Measurements from ENCODE around the gene RBM17.
"Not testable (repeated sequence)": the region's sequence is repeated elsewhere in the genome, so short reads cannot be mapped to it uniquely, and the experiment has no call there.

The RBM17 gene, protein sequence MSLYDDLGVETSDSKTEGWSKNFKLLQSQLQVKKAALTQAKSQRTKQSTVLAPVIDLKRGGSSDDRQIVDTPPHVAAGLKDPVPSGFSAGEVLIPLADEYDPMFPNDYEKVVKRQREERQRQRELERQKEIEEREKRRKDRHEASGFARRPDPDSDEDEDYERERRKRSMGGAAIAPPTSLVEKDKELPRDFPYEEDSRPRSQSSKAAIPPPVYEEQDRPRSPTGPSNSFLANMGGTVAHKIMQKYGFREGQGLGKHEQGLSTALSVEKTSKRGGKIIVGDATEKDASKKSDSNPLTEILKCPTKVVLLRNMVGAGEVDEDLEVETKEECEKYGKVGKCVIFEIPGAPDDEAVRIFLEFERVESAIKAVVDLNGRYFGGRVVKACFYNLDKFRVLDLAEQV

DNA sequence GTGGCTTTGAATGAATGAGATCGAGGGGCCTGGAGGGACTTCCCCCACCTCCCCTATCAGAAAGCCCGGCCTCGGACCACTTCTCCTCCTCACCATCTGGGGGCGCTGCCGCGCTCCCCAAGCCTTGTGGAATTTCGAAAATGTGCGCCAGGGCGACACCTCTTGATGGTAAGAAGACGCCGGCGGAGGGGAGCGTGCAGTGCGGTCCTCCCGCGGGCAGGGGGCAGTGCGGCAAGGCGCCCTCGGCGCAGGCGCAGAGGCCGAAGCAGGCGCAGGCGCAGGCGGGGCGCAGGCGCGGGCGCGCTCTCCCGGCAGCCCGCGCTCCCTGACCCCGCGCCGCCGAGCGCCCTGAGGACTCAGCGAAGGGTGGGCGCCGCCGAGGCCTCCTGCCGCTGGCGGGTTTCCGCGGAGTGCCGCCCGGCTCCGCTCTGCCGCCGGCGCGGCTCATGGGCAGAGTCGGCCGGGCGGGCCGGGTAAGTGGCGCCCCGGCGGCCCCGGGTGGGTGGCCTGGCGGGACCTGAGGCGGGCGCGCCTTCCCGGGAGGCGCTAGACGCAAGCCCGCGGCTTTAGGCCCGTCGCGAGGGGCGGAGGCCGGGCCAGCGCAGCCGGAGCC, at the start of gene RBM17:
Gene RBM17, plus strand, starts transcription at position 314 of the 613 bp plus-strand sequence. CDS start 8,032 bp downstream, outside the sequence.
- DNase-seq = peak; percentile 99

DNA sequence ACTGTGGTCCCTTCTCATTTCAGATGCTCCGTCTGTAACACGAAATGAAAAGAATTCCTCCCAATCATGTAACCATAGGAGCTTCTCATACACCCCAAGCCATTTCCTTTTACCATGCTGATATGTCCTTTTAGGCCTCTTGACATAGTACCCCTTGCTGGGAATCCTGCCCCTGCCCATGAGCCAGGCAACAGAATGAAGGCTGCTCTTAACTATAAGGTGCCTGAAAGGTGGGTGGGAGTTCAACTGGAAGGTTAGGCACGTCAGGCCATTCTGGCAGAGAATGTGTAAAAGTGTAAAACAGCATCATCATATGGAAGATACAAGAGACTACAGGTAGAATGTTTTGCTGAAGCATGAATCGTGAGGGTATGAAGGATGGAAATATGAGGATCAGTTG, 49.1 kb upstream of the RBM17 start:
- peak; percentile 26 for DNase-seq

DNA sequence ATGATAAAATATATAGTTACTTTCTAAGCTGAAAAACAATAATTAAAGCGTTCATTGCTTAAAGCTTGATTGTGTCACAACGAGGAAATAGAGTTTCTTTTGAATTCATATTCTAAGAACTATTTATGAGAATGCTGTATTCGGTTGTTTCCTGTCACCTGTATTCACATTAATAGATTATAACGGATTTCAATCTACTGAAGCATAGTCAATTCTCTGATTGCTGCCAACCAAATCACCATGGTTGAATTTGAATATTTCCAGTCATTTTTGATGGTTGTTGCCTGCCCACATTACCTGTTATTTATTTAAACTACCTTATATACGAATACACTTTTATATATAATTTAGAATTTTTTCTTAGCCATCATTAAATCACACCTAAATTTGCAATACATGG, 48.6 kb upstream of the RBM17 start:
- DNase-seq = no peak

DNA sequence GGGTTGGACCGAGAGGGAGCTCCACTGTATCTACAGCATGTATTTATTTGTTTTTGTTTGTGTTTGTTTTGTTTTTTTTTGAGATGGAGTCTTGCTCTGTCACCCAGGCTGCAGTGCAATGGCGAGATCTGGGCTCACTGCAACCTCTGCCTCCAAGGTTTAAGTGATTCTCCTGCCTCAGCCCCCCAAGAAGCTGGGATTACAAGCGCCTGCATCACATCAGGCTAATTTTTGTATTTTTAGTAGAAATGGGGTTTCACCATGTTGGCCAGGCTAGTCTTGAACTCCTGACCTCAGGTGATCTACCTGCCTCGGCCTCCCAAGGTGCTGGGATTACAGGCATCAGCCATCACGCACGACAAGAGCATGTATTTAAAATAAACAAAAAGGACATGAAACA, 45.5 kb upstream of the RBM17 start:
- DNase-seq = not testable (repeated sequence)

DNA sequence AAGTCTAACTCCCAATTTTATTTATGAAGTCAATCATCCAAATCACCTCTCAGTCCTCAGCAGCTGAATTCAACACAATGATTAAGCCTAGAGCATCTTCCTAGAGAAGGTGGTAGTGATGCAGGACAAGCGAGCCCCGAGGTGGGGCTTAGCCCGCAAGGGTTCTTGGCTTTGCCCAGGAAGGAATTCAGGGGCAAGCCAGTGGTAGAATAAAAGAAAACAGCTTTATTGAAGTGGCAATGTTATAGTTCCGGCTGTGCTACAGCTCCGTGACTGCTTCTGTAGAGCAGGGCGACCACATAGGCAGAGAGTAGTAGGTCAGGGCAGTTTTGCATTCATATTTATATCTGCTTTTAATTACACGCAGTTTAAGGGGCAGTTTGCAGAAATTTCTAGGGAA, 44.8 kb upstream of the RBM17 start:
- DNase-seq = peak; percentile 28

DNA sequence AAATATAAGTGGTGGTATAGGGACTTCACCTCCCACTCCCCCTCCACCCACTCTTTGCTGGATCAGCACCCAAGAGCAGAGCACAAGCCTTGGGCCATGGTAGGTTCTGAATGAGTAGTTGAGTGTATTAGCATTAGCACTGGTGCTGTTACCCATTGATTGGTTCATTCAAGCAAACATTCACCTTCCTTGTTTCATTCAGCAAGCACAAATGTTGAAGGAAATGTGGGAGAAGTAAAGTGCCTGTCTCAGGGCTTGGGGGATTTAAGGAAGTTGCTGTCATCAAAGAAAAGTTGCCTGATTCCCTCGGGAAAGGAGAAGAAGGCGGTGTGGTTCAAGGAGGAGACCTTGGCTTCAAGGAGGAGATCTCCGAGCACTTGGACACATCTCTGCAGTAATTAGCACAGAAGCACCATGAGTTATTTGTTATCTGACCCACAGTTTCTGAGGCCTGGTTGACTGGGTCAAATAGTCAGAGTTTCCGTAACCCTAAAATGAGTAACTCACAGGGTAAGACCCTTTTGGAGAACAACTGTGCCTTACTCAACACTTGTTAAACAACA, 44.0 kb upstream of the RBM17 start:
- DNase-seq = peak; percentile 40

DNA sequence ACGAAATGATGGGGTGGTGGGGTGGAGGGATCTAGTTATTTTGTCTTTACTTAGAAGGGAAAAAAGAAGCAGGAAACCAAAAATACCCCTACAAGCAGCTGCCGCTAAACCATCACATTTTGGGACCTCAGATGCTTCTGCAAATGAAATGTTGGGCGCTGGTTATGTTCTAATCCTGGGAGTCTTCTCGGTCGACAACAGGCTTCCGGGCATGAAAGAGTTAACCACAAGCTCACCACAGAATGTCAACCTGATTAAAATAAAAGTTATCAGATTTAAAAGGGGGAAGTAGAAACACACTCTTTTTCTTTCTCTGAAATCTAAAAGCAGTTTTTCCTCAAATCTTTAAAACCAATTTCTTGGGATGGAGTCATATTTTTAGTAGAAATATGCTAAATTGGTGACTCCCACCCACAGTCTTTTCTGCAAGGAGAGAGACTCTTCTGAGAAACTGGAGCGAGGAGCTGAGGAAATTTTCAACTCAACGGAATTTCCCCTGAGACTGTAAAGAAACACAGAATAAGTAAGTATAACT, 43.5 kb upstream of the RBM17 start:
- DNase-seq = peak; percentile 60

DNA sequence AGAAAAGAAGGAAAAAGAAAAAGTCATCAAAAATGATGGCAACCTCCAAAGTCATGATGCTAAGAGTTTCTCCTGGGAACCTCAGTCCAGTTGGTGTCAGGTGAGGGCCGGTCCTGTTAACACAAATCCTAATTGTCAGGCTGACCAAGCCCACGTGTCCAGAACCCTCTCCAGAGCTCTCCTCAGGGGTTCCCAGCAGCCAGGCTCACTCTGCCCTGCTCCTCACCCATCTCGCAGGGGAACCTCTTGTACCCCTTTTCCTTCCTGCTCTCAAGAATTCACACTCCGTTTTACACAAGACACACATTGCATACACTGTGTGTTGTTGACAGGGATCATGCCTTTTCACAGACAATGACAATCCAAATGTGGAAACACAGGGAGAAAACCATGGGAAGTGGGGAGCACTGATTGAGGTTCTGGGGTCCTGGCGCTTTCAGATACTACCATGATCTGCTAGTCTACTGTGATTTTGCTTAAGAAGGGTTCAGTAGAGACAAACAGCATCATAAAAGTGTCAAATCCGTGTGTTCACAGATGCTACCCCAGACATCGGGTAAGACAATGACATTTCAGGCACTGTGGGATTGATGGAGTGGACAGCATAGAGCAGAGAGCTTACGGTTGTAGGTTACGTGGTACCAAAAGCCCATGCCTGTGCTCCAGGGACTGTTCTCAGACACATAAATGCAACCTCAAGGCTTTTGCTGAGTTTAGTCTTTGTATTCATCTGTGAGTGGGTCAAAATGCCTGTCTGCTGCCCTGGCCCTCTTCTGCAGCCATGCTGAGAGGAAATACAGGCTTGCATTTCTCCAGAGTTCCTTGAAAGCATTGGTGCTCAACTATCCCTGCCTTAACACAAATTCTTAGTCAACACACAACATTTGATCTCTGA, 42.7 kb upstream of the RBM17 start:
- peak; percentile 54 for DNase-seq

DNA sequence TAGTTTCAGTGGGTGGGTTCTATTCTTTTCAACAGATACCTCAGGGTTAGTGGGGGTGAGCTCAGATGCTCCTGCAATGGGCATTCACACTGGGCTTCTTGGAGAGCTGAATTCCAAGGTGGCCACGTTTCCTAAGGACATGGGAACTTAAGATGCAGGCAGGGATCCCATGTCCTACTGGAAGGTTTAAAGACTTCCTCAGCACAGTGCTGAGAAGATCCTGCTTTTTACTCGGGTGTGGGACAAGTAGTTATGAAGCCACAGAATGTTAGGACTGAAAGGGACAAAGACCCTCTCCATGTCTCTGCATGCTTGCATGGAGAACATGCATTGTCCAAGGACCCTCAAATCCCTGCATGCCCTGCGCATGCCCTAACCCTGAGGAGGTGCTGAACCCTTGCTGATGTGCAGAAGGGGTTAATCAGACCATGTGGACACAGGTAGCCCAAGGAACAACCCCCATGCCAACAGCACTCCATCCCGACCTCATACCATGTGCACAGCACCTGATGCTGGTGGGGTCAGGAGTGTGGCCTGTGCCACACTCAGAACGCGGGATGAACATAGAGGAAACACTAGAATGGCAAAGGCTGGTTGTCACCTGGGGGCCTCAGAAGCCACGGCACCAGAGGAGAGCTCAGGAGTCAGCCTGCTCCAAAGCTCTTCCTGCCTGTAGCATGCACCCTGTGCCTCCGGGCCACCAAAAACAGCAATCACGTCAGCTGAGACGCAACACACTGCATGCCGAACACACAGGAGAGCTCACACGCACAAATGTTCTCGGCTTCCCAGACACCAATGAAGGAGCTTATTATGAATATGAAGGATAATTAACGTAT, 41.8 kb upstream of the RBM17 start:
- DNase-seq = peak; percentile 43

DNA sequence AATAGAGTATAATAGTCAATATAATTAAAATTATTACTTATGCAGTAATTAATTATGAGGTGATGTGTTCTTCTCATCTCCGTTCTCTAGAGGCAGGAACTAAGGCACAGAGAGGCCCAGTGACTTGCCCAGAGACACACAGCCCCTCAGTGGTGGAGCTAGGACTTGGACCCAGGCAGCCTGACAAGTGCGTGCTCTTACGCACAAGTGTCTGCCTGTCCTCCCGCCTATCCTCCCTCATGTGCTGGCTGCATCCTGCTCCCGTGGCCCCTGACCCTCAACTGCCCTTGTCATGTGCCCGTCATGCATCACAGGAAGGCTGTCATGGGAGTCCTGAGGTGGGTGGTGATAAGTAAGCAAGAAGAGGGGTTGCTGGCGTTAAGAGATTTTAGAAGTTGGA, 41.0 kb upstream of the RBM17 start:
- peak; percentile 58 for DNase-seq

DNA sequence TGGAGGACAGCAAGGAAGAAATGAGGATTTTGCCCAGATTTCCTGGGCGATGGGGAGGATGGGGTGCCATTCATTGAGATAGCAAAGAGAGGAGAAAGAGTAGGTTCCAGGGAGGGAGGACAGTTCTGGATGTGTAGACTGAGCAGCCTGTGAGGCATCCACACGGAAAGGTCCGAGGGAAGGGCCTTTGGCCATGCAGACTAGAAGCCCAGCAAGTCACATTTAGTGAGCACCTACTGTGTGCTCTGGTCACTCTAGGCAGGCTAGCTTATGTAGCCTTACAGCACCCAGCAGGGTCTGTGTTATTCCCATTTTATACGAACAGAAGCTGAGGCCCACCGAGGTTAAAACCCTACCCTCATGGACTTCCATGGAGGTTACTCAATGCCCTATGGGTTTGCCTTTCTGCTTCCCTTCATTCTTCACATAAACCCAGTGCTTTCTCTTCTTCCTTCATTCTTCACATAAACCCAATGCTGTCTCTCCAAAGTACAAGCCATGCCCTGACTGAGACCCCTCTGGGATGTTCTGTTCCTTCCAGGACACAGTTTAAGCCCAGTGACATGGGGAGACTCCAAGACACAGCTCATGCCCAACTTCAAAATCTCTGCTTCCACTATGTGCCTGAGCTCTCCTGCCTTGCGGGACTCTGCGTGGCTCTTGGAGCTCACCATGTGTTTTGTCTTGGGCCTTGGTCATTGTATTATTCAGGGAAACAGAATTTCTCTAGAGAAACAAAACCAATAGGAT, 40.4 kb upstream of the RBM17 start:
- DNase-seq = peak; percentile 39

DNA sequence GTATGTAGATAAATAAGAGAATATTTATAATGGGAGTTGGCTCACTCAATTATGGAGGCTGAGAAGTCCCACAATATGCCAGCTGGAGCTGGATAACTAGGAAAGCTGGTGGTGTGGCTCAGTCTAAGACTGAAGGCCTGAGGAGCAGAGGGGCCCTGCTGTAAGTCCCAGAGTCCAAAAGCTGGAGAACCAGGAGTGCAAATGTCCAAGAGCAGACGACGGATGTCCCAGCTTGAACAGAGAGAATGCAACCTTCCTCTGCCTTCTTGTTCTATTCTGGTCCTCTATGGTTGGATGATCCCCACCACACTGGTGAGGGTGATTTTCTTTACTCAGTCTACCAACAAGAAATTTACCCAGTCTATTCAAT, 39.8 kb upstream of the RBM17 start:
- peak; percentile 31 for DNase-seq

DNA sequence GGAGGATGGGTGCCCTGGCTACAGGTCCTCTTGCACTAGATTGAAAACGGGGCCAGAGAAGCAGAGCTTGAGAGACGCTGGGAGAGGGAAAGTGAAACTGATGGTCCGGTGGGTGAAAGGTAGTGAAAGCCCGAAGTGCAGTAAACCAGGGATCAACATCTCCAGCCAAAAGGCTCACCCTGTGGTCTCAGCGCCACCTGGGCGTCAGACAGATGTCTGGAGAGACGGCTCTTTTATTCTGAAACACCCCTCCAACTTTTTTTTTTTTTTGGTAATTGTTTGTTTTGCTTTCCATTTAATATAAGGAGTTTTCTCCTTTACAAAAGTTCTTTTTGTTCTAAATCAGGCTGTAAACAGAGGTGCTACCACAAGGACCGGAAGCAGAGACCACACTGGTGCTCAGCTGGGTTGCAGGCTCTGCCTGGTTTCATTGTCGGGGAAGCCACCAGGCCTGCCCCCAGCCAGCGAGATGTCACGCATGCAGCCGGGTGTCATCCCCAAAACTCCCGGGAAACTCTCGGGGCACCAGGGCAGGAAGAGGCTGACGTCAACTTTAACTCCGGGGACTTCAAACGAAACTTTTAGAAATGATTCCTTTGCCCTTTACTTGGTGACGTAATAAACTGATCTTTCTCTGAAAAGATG, 37.9 kb upstream of the RBM17 start:
- peak; percentile 91 for DNase-seq

DNA sequence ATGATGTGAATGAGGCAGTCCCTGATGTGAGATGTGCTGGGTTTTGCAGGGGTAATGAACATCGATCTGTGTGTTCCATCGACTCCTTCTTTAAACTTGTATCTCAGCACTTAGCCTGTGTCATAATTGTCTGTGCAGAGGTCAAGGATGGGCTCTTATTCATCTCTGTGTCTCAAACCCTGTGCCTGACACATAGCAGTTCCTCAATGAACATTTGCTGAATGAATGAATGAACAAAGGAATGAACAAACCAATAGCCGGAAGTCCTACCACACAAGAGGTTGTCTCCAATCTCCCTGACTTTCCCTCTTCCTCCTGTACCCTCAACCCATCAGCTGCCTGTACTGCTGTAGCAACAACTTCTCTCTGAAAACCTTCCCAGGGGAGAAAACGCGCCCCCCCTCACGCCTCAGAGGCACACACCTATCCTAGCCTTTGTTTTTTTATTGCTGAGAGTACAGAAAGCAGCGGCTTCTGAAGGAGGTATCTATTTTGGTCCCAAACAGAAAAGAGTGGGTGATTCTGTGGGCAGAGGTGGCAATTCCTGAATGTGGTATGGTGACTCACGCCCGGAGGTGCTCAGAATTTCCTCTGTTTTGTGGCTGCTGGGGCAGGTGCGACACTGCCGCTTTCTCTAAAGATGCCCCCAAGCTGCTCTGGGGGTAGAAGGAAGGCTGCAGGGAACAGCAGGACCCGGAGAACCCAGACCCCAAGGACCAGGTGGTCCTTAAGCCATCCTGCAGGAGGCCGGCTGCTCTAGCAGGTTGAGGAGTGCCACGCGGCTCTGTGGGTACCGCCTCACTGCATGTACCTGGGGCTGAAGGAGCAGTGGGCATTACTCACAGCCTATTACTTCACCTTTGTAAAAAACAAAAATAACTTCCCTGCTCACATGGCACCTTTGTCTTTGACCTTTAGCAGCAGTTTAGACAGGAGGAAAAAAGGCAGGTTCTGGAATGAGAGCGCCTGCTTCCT, 36.3 kb upstream of the RBM17 start:
- peak; percentile 86 for DNase-seq

DNA sequence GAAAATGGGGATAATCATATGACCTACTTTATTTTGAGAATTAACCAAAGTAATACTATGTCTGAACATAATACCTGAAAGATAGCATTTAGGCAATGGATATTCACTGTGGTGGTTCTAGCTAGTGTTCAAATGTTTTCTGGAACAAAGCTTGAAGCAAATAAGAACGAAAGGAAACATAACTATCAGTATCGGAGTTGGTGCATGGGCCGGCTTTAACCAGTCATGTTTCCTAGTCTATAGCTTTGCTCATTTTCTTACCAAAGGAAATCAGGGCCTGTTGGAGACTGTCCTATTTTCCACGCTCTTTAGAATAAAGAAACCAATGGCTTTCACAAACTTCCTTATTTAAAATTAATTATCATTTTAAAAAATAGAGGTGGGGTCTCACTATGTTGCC, 35.5 kb upstream of the RBM17 start:
- no peak for DNase-seq

DNA sequence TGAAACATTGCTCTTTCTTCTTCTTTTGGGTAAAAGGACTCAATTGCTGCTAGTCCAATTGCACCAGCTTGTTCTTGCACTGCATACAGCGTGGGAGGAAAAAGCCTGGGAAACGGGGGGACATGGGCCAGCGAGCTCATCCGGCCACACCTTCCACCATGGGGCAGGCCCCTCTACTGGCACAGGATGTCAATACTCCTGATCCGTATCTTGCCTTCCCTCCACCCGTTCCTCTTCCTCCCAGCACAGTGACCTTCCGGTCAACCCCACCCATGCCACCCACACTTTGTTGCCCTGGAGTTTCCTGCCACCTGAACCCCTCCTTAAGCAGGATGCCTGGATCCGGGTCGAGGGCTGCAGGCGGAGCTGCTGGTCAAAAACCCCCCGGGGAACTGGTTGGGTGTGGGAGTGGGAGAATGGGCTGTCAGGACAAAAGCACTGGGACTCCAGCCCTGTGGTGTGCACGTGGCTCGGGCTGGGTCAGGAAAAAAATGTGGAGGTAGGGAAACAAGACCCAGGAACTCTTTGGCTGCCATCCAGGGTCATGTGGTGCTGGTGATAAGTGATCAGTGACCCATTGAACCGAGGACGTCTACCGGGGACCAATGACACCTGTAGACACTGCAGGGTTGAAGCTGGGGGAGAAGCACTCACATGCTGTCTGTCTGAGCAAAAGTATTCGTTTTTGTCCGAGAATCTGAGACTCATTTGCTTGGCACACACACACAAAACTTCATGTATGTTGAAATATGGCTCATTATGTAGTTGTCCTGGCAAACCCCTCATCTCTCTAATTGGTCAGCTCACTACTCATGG, 34.8 kb upstream of the RBM17 start:
- DNase-seq = peak; percentile 73

DNA sequence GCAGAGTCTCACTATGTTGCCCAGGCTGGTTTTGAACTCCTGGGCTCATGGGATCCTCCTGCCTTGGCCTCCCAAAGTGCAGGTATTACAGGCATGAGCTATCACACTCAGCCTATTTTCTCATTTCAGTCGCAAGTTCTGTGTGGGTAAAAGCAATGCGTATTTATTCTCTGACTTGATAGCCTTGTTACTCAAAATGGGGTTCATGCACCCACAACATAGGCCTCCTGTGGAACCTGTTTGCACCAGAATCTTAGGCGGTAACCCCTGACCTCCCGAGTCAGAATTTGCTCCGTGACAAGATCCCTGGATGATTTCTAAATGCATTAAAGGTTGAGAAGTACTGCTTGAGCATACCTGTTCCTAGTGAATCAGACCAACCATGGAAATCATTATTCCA, 34.0 kb upstream of the RBM17 start:
- peak; percentile 47 for DNase-seq

DNA sequence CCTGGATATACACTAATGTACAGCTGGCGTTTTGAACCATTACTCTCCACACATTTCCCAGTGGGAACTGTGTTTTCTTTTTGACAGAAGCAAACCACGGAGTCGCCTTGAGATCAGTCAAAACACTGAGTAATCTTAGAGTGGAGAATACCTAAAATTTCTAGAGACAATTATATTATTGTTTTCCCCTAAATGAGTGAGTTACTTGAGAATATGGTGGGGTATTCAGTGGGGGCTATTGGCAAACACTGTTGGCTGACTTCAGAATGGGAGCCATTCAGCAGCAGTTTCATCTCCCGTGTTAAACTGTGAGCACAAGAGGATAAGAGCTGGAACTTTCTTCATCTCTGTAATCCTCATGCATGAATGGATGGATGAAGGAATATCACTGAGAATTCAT, 32.9 kb upstream of the RBM17 start:
- peak; percentile 29 for DNase-seq

All from stimulated activated CD8-positive, alpha-beta memory T cell treated with anti-CD3 and anti-CD28 coated beads, Interleukin-4, amount 100 ng/mL, for 48 hours (primary cell).